Testis (tissue), 2 donors: ENCODE data around the gene TBC1D5.

Source experiments
- POLR2A ChIP-seq: fragments of 450-650 bp; IDR thresholded peaks from one replicate; pipeline ENCODE4 v1.6.1; 2017; ENCODE audit warnings: antibody characterized with exemption, mild to moderate bottlenecking, moderate library complexity
- TF ChIP-seq, protein P1 (sequence below), 3 experiments: fragments of 450-650 bp in 2 of 3; fragments of 200-600 bp in 1 of 3; sonication (generic) in 1 of 3; IDR thresholded peaks; one replicate each; pipeline ENCODE4 v1.5.1; 2016 to 2019; ENCODE audit warnings: antibody characterized with exemption in 3 of 3, mild to moderate bottlenecking in 2 of 3, moderate library complexity in 1 of 3

DNA sequence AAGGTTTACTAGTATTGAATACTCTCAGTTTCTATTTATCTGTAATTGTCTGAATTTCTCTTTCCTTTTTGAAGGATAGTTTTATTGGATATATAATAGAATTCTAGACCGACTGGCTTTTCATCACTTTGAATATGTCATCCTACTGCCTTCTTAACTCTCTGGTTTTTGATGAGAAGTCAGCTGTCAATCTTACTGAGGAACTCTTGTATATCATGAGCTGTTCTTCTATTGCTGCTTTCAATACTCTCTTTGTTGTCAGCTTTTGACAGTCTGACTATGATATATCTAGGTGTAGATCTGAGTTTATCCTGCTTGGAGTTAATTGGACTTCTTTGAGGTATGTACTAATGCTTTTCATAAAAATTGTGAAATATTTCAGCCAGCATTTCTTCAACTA is 523.8 kb downstream of the TBC1D5 start:
- TF ChIP-seq, protein P1, sequence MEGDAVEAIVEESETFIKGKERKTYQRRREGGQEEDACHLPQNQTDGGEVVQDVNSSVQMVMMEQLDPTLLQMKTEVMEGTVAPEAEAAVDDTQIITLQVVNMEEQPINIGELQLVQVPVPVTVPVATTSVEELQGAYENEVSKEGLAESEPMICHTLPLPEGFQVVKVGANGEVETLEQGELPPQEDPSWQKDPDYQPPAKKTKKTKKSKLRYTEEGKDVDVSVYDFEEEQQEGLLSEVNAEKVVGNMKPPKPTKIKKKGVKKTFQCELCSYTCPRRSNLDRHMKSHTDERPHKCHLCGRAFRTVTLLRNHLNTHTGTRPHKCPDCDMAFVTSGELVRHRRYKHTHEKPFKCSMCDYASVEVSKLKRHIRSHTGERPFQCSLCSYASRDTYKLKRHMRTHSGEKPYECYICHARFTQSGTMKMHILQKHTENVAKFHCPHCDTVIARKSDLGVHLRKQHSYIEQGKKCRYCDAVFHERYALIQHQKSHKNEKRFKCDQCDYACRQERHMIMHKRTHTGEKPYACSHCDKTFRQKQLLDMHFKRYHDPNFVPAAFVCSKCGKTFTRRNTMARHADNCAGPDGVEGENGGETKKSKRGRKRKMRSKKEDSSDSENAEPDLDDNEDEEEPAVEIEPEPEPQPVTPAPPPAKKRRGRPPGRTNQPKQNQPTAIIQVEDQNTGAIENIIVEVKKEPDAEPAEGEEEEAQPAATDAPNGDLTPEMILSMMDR (IDR thresholded peaks at IDR 0.05): no peak
- no peak for TF ChIP-seq POLR2A
